Endothelial cell (in vitro differentiated cells): ENCODE data around the gene TBC1D12. TPM values are rescaled to one million over a fixed set of nuclear protein-coding genes. Genes with fewer than 3 reads are reported as not detected.

Experiments used
- DNase-seq: peaks from one replicate; pipeline ENCODE4 v3.0.0; 2021; ENCODE audit warnings: low spot score
- H3K27ac Mint-ChIP-seq: one replicate; pipeline ENCODE4 v1.8.0; 2021; ENCODE audit warnings: mixed read lengths, inconsistent platforms; ENCODE audit not compliant: unreplicated experiment
- H3K27me3 Mint-ChIP-seq: one replicate; pipeline ENCODE4 v1.8.0; 2021; ENCODE audit warnings: mild to moderate bottlenecking, moderate library complexity, mixed read lengths, inconsistent platforms; ENCODE audit not compliant: unreplicated experiment
- H3K36me3 Mint-ChIP-seq: one replicate; pipeline ENCODE4 v1.8.0; 2021; ENCODE audit warnings: mild to moderate bottlenecking, low read depth, mixed read lengths, inconsistent platforms; ENCODE audit not compliant: unreplicated experiment
- H3K4me1 Mint-ChIP-seq: one replicate; pipeline ENCODE4 v1.8.0; 2021; ENCODE audit warnings: mild to moderate bottlenecking, mixed read lengths, inconsistent platforms; ENCODE audit not compliant: unreplicated experiment
- H3K4me3 Mint-ChIP-seq: one replicate; pipeline ENCODE4 v1.8.0; 2021; ENCODE audit warnings: mild to moderate bottlenecking, mixed read lengths, inconsistent platforms; ENCODE audit not compliant: unreplicated experiment
- H3K9me3 Mint-ChIP-seq: one replicate; pipeline ENCODE4 v1.8.0; 2021; ENCODE audit warnings: mixed read lengths, inconsistent platforms; ENCODE audit not compliant: unreplicated experiment
- total RNA-seq: library from RNA; stranded (reverse); fragmentation: NEBNext Ultra II Directional; extraction: Animal tissue kit (Norgen Biotek cat#: 25700); gene quantifications from one replicate; pipeline ENCODE4 v1.2.1, GENCODE V29; 2021; ENCODE audit not compliant: unreplicated experiment
- TF ChIP-seq, protein P1 (sequence below): fragments of 200-600 bp; sonication (generic); IDR thresholded peaks from one replicate; pipeline ENCODE4 v1.5.0; 2021; ENCODE audit warnings: antibody characterized with exemption; ENCODE audit not compliant: unreplicated experiment

Gene TBC1D12
- total RNA-seq, 1 donor from 2014 or later = 9.3 TPM

GRCh38 chr10:94493463-94493862 is 91.1 kb downstream of the TBC1D12 start:
- H3K4me3 Mint-ChIP-seq = no peak overlapping the region
- H3K27ac Mint-ChIP-seq = no peak overlapping the region
- H3K36me3 Mint-ChIP-seq = no peaks in the 10 kb centered on the region
- H3K27me3 Mint-ChIP-seq = peaks cover 1% of the 10 kb centered on the region
- TF ChIP-seq, protein P1, sequence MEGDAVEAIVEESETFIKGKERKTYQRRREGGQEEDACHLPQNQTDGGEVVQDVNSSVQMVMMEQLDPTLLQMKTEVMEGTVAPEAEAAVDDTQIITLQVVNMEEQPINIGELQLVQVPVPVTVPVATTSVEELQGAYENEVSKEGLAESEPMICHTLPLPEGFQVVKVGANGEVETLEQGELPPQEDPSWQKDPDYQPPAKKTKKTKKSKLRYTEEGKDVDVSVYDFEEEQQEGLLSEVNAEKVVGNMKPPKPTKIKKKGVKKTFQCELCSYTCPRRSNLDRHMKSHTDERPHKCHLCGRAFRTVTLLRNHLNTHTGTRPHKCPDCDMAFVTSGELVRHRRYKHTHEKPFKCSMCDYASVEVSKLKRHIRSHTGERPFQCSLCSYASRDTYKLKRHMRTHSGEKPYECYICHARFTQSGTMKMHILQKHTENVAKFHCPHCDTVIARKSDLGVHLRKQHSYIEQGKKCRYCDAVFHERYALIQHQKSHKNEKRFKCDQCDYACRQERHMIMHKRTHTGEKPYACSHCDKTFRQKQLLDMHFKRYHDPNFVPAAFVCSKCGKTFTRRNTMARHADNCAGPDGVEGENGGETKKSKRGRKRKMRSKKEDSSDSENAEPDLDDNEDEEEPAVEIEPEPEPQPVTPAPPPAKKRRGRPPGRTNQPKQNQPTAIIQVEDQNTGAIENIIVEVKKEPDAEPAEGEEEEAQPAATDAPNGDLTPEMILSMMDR = no peak
- no peaks in the 10 kb centered on the region for H3K4me1 Mint-ChIP-seq
- H3K9me3 Mint-ChIP-seq = no peaks in the 10 kb centered on the region
- DNase-seq = no peak

DNA sequence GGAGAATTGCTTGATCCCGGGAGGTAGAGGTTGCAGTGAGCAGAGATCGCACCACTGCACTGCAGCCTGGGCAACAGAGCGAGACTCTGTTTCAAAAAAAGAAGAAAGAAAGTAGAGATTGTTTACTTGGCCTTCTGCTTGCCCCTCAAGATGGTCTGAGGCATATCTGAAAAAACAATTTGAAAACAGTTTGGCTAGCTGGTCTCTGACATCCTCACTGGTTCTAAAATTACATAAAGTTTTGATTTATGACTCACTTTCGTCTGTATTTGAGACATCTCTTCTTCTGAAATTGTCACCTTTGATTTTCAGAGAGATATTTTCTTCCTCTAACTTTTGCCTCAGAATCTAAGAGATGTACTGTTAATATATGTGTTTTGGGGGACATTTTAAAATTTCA is 93.7 kb downstream of the TBC1D12 start:
- no peaks in the 10 kb centered on the region for H3K4me1 Mint-ChIP-seq
- DNase-seq = no peak
- H3K27me3 Mint-ChIP-seq = peaks cover 1% of the 10 kb centered on the region
- H3K4me3 Mint-ChIP-seq = no peak overlapping the region
- H3K9me3 Mint-ChIP-seq = no peaks in the 10 kb centered on the region
- no peak overlapping the region for H3K27ac Mint-ChIP-seq
- TF ChIP-seq, protein P1 = no peak
- H3K36me3 Mint-ChIP-seq = peaks cover 4% of the 10 kb centered on the region

DNA sequence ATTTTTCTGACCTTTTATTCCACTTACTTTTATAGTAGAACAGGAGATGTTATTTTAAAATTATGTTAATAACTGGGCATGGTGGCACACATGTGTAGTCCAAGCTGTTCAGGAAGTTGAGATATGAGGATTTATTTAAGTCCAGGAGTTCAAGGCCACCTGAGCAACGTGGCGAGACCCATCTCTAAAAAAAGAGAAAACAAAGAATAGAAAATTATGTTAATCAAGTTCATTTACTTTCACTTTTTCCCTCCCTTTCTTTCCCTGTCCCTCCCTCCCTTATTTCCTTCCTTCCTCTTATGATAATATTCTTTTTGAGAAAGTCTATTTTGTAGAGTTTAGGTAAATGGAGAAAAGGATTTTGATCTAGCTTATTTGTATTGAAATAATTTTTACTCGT is 94.3 kb downstream of the TBC1D12 start:
- no peak for DNase-seq
- no peaks in the 10 kb centered on the region for H3K4me1 Mint-ChIP-seq
- peaks cover 1% of the 10 kb centered on the region for H3K27me3 Mint-ChIP-seq
- no peaks in the 10 kb centered on the region for H3K9me3 Mint-ChIP-seq
- no peak overlapping the region for H3K4me3 Mint-ChIP-seq
- TF ChIP-seq, protein P1 = no peak
- no peak overlapping the region for H3K27ac Mint-ChIP-seq
- peaks cover 4% of the 10 kb centered on the region for H3K36me3 Mint-ChIP-seq

DNA sequence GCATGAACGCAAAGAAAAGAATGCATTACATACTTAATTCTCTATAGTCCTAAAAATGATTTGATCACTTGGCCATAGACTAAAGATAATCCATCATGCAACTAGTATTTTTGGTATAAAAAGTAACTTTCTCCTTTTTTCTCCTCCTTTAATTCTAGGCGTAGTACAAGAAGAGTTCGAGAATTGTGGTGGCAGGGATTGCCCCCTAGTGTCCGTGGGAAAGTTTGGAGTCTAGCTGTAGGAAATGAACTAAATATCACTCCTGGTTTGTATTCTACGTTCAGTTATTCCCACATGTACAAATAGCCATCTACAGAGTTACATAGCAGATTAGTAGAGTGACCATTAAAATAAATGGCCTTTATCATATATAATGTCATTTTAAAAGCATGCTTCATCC is 97.7 kb downstream of the TBC1D12 start:
- no peaks in the 10 kb centered on the region for H3K9me3 Mint-ChIP-seq
- TF ChIP-seq, protein P1 = peak; percentile 29
- H3K27ac Mint-ChIP-seq = no peak overlapping the region
- no peak overlapping the region for H3K4me3 Mint-ChIP-seq
- no peaks in the 10 kb centered on the region for H3K4me1 Mint-ChIP-seq
- no peak for DNase-seq
- H3K36me3 Mint-ChIP-seq = peaks cover 4% of the 10 kb centered on the region
- H3K27me3 Mint-ChIP-seq = peaks cover 1% of the 10 kb centered on the region

- Mint-ChIP-seq H3K27me3 (no peaks in the 10 kb centered on the region), H3K9me3 (no peaks in the 10 kb centered on the region), H3K4me3 (no peak overlapping the region), H3K27ac (peak overlapping the region; percentile 0), H3K4me1 (peaks cover 14% of the 10 kb centered on the region), H3K36me3 (peaks cover 2% of the 10 kb centered on the region)
- TF ChIP-seq, protein P1 = no peak
- DNase-seq = no peak
Observed at GRCh38 chr10:94521276-94522250, 119.2 kb downstream of the TBC1D12 start.
